ENCODE measurements around the gene NEUROD2. TPM values are rescaled to one million over a fixed set of nuclear protein-coding genes. Genes with fewer than 3 reads are reported as not detected.
A peak's percentile ranks its signal among the peaks of the same experiment; 100 is the strongest.

The NEUROD2 gene
- total RNA-seq, 1 donor from 2014 or later, result not detected

DNA sequence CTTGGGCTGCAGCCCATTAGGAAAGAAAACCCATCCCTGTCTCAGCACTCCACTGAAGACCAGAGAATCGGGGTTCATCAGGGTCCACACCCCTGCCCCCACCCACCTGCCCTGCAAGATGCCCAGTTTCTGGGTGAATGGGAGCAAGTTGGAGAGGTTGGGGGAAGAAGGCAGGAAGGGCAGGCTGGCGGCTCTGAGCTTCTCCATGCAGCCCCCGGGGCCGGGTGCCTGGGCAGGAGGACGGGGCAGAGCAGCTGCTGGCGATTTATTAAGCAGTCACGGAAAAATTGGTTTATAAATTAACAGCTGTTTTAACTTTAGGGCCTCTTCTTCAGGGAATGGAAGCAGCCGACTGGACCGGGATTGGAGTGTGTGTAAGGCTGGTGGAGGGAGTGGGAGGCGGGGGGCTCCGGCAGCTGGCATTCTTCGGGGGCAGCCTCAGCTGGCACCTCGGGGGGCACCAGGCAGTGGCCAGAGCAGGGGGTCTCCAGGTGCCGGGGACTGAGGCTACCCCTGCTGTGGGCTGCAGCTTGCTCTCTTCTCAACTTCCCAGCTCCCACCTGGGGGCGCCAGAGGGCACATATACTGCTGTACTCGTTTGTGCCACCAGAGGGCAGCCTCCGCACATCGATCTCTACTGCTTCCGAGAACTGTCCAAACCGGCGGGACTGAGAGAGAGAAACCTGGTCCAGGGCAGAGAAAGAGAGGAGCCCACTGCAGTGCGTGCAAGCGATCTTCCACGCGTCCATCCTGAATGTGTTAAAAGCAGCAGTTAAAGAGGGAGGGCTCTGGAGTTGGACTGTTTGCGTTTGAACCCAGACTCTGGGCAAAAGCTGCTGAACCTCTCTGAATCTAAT, 14.0 kb upstream of the NEUROD2 start:
- peak; percentile 55 for TF ChIP-seq EZH2 (IDR thresholded peaks at IDR 0.05)
- TF ChIP-seq, protein P1, sequence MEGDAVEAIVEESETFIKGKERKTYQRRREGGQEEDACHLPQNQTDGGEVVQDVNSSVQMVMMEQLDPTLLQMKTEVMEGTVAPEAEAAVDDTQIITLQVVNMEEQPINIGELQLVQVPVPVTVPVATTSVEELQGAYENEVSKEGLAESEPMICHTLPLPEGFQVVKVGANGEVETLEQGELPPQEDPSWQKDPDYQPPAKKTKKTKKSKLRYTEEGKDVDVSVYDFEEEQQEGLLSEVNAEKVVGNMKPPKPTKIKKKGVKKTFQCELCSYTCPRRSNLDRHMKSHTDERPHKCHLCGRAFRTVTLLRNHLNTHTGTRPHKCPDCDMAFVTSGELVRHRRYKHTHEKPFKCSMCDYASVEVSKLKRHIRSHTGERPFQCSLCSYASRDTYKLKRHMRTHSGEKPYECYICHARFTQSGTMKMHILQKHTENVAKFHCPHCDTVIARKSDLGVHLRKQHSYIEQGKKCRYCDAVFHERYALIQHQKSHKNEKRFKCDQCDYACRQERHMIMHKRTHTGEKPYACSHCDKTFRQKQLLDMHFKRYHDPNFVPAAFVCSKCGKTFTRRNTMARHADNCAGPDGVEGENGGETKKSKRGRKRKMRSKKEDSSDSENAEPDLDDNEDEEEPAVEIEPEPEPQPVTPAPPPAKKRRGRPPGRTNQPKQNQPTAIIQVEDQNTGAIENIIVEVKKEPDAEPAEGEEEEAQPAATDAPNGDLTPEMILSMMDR (IDR thresholded peaks at IDR 0.05), result peak; percentile 100
- TF ChIP-seq EZH2phosphoT487 (IDR thresholded peaks at IDR 0.05), result peak; percentile 57
- Mint-ChIP-seq H3K27me3 (ENCODE audit: insufficient read depth, low read depth) (peaks cover 58% of the 10 kb centered on the region), H3K9me3 (no peaks in the 10 kb centered on the region), H3K36me3 (no peaks in the 10 kb centered on the region), H3K4me3 (peak overlapping the region; percentile 66), H3K4me1 (peaks cover 23% of the 10 kb centered on the region), H3K27ac (no peak overlapping the region)
- peak; percentile 90 for DNase-seq (ENCODE audit: low spot score)
- Histone ChIP-seq H4K20me1 (ENCODE audit: low read depth) (peaks cover 9% of the 10 kb centered on the region), H3F3A (ENCODE audit: low read depth) (peaks cover 14% of the 10 kb centered on the region), H3K4me2 (no peak overlapping the region), H3K9ac (no peak overlapping the region), H2AFZ (replicated peaks) (no peak overlapping the region), H3K27me3 (peaks cover 90% of the 10 kb centered on the region), H3K79me2 (ENCODE audit: low read depth) (no peaks in the 10 kb centered on the region), H3K36me3 (no peaks in the 10 kb centered on the region), H3K4me1 (peaks cover 11% of the 10 kb centered on the region), H3K27ac (no peak overlapping the region), H3K4me3 (no peak overlapping the region), H3K9me3 (ENCODE audit: low read depth) (no peaks in the 10 kb centered on the region)

DNA sequence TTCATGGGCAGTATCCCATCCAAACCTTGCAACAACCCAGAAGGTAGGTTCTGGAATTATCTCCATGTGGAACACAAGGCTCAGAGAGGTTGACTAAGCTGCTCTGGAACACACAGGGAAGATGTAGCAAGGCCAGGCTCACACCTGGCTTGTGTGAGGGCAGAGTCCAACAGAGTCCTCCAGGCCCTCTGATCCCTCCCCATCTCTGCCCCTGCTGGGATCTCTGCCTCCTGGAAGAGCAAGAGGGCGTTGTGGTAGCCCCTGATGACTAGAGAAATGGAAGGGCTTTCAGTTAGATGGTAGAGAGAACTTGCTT, 12.0 kb upstream of the NEUROD2 start:
- no peak overlapping the region for H2AFZ ChIP-seq (replicated peaks)
- no peaks in the 10 kb centered on the region for H3K9me3 ChIP-seq (ENCODE audit: low read depth)
- DNase-seq (ENCODE audit: low spot score), result no peak
- H3K27ac ChIP-seq, result no peak overlapping the region
- peaks cover 13% of the 10 kb centered on the region for H3K4me1 Mint-ChIP-seq
- H3K9me3 Mint-ChIP-seq, result no peaks in the 10 kb centered on the region
- H3K36me3 Mint-ChIP-seq, result no peaks in the 10 kb centered on the region
- H3K9ac ChIP-seq, result no peak overlapping the region
- H3K27me3 ChIP-seq, result peaks cover 90% of the 10 kb centered on the region
- H3F3A ChIP-seq (ENCODE audit: low read depth), result peaks cover 14% of the 10 kb centered on the region
- H3K4me1 ChIP-seq, result peaks cover 5% of the 10 kb centered on the region
- peaks cover 59% of the 10 kb centered on the region for H3K27me3 Mint-ChIP-seq (ENCODE audit: insufficient read depth, low read depth)
- H3K4me3 ChIP-seq, result no peak overlapping the region
- H3K79me2 ChIP-seq (ENCODE audit: low read depth), result no peaks in the 10 kb centered on the region
- H4K20me1 ChIP-seq (ENCODE audit: low read depth), result peaks cover 10% of the 10 kb centered on the region
- no peak overlapping the region for H3K4me3 Mint-ChIP-seq
- H3K27ac Mint-ChIP-seq, result no peak overlapping the region
- H3K36me3 ChIP-seq, result no peaks in the 10 kb centered on the region
- TF ChIP-seq EZH2phosphoT487 (IDR thresholded peaks at IDR 0.05), result no peak
- no peak for TF ChIP-seq EZH2 (IDR thresholded peaks at IDR 0.05)
- TF ChIP-seq, protein P1 (IDR thresholded peaks at IDR 0.05), result no peak
- H3K4me2 ChIP-seq, result no peak overlapping the region

DNA sequence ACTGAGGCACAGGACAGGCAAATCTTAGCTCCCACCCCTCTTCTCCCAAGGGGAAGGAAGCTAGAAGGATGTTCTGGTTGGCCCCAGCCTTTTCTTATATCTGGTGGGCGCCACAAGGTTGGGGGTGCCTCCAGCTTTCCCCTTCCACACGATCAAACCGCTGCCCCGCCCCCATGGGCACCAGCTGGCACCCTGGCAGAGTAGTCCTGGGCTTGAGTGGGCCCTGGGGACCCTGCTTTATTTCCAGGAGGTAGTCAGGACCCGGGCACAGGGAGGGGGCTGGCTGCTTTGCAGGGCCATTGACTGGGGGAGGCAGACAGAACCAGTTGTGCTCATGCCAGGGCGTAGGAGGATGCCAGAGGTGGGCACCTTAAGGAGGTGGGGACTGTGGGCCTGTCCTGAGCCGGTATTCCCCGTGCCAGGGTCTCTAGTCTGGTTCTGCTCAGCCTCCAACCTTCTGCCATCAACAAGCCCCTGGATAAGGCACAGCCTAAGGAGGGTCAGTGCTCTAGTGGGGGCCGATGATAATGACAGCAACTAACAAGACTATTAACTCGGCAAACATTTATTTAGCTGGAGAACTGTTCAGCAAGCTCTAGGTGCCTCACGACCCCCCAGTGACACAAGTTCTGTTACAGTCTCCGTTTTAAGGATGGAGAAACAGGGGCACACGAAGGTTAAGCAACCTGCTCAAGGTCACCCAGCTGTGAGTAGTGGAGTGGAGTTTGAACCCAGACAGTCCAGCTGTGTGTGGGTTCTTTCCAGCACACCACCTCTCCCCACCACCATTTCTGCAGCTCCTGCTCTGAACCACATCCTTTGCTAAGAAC, 11.5 kb upstream of the NEUROD2 start:
- no peak overlapping the region for H3K27ac ChIP-seq
- H3K4me3 ChIP-seq, result peak overlapping the region; percentile 64
- Mint-ChIP-seq H3K4me1 (peaks cover 13% of the 10 kb centered on the region), H3K27me3 (ENCODE audit: insufficient read depth, low read depth) (peaks cover 62% of the 10 kb centered on the region), H3K36me3 (no peaks in the 10 kb centered on the region), H3K4me3 (peak overlapping the region; percentile 87), H3K27ac (no peak overlapping the region), H3K9me3 (no peaks in the 10 kb centered on the region)
- no peak overlapping the region for H2AFZ ChIP-seq (replicated peaks)
- TF ChIP-seq, protein P1 (IDR thresholded peaks at IDR 0.05), result no peak
- TF ChIP-seq EZH2phosphoT487 (IDR thresholded peaks at IDR 0.05) (no peak), EZH2 (IDR thresholded peaks at IDR 0.05) (peak; percentile 1)
- H3K4me2 ChIP-seq, result peak overlapping the region; percentile 96
- H3K27me3 ChIP-seq, result peaks cover 90% of the 10 kb centered on the region
- no peak for DNase-seq (ENCODE audit: low spot score)
- peaks cover 14% of the 10 kb centered on the region for H3F3A ChIP-seq (ENCODE audit: low read depth)
- no peak overlapping the region for H3K9ac ChIP-seq
- peaks cover 5% of the 10 kb centered on the region for H3K4me1 ChIP-seq
- no peaks in the 10 kb centered on the region for H3K79me2 ChIP-seq (ENCODE audit: low read depth)
- H4K20me1 ChIP-seq (ENCODE audit: low read depth), result peaks cover 10% of the 10 kb centered on the region
- H3K36me3 ChIP-seq, result no peaks in the 10 kb centered on the region
- no peaks in the 10 kb centered on the region for H3K9me3 ChIP-seq (ENCODE audit: low read depth)

Measured in neural progenitor cell (in vitro differentiated cells).